ENCODE results near the gene MFSD2B.
"Not testable (repeated sequence)": the region's sequence is repeated elsewhere in the genome, so short reads cannot be mapped to it uniquely, and the experiment has no call there.

The MFSD2B gene

DNA sequence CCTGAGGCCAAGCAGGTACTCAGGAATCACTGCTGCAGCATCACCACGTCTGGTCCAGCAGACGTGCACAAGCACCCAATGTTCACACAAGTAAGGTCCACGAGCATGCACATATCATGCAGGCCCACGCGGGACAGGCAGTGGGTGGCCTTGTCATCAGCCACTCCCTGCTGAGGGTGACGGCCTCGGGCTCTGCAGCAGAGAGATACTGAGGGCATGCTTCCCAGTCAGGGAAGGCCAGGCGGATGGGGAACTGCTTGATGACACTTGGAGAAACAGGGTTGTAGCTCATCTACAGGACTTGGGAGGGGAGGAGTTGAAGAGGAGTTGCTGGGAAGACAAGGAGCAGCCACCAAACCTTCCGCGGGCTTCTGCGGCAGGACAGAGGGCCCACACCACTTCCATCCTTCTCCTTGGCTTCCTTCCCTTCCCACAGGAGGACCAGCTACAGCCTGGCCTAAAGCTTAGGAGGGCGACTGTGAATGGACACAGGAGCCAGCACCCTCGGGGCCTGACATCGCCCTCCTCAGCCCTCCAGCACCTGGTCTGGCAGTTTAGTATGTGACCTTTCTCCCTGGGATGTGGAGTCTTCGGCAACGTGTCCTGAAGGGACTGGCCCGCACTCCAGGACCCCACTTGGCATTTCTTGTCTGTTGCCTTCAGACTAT is 15.2 kb downstream of the MFSD2B start:
- H3K4me3 ChIP-seq (ENCODE audit: control insufficient read depth, low read depth, low read length): no peak overlapping the region
- no peak for DNase-seq (ENCODE audit: low read depth)
- TF ChIP-seq, protein P1, sequence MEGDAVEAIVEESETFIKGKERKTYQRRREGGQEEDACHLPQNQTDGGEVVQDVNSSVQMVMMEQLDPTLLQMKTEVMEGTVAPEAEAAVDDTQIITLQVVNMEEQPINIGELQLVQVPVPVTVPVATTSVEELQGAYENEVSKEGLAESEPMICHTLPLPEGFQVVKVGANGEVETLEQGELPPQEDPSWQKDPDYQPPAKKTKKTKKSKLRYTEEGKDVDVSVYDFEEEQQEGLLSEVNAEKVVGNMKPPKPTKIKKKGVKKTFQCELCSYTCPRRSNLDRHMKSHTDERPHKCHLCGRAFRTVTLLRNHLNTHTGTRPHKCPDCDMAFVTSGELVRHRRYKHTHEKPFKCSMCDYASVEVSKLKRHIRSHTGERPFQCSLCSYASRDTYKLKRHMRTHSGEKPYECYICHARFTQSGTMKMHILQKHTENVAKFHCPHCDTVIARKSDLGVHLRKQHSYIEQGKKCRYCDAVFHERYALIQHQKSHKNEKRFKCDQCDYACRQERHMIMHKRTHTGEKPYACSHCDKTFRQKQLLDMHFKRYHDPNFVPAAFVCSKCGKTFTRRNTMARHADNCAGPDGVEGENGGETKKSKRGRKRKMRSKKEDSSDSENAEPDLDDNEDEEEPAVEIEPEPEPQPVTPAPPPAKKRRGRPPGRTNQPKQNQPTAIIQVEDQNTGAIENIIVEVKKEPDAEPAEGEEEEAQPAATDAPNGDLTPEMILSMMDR (conservative IDR thresholded peaks at IDR 0.05; ENCODE audit: control insufficient read depth, insufficient read depth, low read depth, low read length): no peak

DNA sequence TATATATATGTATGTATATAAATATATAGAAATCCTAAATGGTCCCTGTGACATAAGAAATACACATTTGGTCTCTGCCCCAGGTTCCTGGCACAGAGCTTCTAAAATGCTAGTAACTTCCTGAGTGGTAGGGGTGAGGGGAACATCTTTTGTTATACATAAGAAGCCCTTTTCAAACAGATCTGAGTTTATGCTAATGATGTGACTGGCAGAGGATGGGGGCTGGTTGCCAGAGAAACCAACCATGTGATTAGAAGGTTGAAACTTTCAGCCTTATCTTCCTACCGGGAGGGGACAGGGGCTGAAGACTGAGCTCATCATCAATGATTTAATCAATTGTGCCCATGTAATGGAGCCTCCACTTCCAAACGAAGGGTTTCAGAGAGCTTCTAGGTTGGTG is 16.3 kb downstream of the MFSD2B start:
- no peak for DNase-seq (ENCODE audit: low read depth)
- TF ChIP-seq, protein P1 (conservative IDR thresholded peaks at IDR 0.05; ENCODE audit: control insufficient read depth, insufficient read depth, low read depth, low read length): no peak

GRCh38 chr2:24038786-24039499 is 29.1 kb downstream of the MFSD2B start:
- DNase-seq (ENCODE audit: low read depth): no peak
- TF ChIP-seq, protein P1 (conservative IDR thresholded peaks at IDR 0.05; ENCODE audit: control insufficient read depth, insufficient read depth, low read depth, low read length): no peak
- no peak overlapping the region for H3K4me3 ChIP-seq (ENCODE audit: control insufficient read depth, low read depth, low read length)

More for the DNA sequence above, 16.3 kb downstream of the MFSD2B start:
- H3K4me3 ChIP-seq (ENCODE audit: control insufficient read depth, low read depth, low read length): no peak overlapping the region

DNA sequence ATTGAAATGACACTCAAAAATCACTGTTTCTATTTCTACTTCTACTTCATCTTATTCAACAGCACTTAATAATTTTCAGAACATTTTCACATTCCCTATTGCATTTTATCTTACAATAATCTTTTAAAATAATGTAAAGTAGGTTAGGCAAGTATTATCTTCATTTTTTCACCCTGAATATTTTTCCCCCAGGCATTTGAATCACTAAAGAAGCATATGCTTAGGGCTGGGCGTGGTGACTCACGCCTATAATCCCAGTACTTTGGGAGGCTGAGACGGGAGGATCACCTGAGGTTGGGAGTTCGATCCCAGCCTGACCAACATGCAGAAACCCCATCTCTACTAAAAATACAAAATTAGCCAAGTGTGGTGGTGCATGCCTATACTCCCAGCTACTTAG is 30.6 kb downstream of the MFSD2B start:
- TF ChIP-seq, protein P1 (conservative IDR thresholded peaks at IDR 0.05; ENCODE audit: control insufficient read depth, insufficient read depth, low read depth, low read length): no peak
- DNase-seq (ENCODE audit: low read depth): no peak
- H3K4me3 ChIP-seq (ENCODE audit: control insufficient read depth, low read depth, low read length): no peak overlapping the region

DNA sequence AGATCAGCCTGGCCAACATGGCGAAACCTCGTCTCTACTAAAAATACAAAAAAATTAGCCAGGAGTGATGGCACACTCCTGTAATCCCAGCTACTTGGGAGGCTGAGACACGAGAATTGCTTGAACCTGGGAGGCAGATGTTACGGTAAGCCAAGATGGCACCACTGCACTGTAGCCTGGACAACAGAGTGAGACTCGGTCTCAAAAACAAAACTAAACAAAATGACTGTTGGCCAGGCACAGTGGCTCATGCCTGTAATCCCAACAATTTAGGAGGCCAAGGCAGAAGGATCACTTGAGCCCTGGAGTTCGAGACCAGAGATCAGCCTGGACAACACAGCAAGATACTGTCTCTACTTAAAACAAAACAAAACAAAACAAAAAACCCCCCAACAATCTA is 33.2 kb downstream of the MFSD2B start:
- H3K4me3 ChIP-seq (ENCODE audit: control insufficient read depth, low read depth, low read length); DNase-seq (ENCODE audit: low read depth): not testable (repeated sequence)

GRCh38 chr2:24045511-24046508 is 35.9 kb downstream of the MFSD2B start:
- H3K4me3 ChIP-seq (ENCODE audit: control insufficient read depth, low read depth, low read length): peak overlapping the region; percentile 96
- TF ChIP-seq, protein P1 (conservative IDR thresholded peaks at IDR 0.05; ENCODE audit: control insufficient read depth, insufficient read depth, low read depth, low read length): no peak
- DNase-seq (ENCODE audit: low read depth): no peak
